ENCODE data around the gene SCN2A.
A peak's percentile ranks its signal among the peaks of the same experiment; 100 is the strongest.

The SCN2A gene

DNA sequence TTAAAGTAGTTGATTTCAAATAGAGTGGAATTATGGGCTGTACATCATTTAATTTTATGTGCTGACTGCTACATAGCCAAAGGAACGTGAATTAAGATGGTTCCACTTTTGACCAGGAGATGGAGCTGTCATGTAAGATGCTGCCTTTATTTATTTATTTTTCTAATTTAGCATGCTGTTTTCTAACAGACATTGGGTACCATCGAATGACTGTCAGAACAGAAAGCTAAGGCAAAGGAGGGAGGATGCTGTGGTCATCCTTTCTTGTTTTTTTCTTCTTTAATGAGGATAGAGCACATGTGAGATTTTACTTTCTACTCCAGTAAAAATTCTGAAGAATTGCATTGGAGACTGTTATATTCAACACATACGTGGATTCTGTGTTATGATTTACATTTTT lies at the start of gene SCN2A:
Gene SCN2A, plus strand, starts transcription at position 185 of the 400 bp plus-strand sequence. CDS start 56,410 bp downstream, outside the sequence.
- Histone ChIP-seq H3K9ac (ENCODE audit: low read length) (no peak within 1 kb of the TSS), H3K27me3 (replicated peaks; ENCODE audit: control insufficient read depth, insufficient read depth, low read length) (no peaks in the 10 kb centered on the region), H3K9me3 (ENCODE audit: control insufficient read depth, low read length) (no peaks in the 10 kb centered on the region), H3K36me3 (ENCODE audit: control insufficient read depth, insufficient read depth, low read length, severe bottlenecking) (no peaks in the 10 kb centered on the region), H3K4me1 (ENCODE audit: control insufficient read depth, insufficient read depth, low read length) (no peaks in the 10 kb centered on the region), H3K4me3 (ENCODE audit: low read length) (no peak within 1 kb of the TSS)
- DNase-seq (ENCODE audit: low read depth) = peak; percentile 81

DNA sequence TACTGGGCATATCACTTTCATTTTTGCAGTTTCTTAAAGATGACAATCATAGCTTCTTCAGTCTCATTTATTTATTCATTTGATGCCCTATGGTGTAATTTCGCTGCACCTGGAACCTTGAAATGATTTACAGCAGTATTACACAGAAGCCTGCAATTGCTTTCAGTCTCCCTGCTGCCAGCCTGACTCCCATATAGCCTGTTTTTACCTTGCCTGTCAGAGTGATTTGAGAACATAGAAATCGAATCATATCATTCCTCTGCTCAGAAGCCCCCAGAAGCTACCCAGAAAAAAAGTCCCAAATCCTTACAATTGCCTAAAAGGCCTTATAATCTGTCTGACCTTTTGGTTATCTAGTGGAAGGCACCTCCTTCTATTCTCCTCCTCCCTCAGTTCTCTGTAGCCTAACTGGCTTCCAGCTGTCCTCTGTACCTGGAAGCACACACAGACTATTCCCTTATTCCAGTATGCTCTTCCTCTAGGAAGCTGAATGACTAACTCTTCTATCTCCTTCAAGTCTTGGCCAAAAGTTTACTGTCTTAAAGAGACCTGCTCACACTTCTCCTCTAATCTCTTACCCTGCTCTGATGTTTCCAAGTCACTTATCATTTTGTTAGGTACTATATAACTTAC lies 48.0 kb upstream of the SCN2A start:
- H3K9me3 ChIP-seq (ENCODE audit: control insufficient read depth, low read length) = no peaks in the 10 kb centered on the region
- H3K36me3 ChIP-seq (ENCODE audit: control insufficient read depth, insufficient read depth, low read length, severe bottlenecking) = no peaks in the 10 kb centered on the region
- no peaks in the 10 kb centered on the region for H3K4me1 ChIP-seq (ENCODE audit: control insufficient read depth, insufficient read depth, low read length)
- no peak overlapping the region for H3K9ac ChIP-seq (ENCODE audit: low read length)
- no peak for DNase-seq (ENCODE audit: low read depth)
- no peaks in the 10 kb centered on the region for H3K27me3 ChIP-seq (replicated peaks; ENCODE audit: control insufficient read depth, insufficient read depth, low read length)
- H3K4me3 ChIP-seq (ENCODE audit: low read length) = no peak overlapping the region

DNA sequence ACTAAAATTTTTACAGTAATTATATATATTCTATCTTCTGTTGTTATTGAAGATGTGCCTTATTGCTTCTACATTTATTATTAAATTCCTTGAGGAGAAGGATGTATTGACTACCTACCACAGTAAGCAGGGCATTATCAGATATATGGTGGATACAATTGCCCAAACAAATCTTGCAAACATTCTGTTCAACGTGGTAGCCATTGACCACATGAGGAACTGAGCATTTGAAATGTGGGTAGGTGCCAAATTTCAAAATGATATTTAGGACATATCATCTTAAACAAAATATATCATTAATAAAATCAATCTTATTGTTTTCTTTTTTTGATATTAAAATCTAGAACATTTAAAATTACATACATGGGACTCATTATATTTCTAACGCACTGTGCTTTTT lies 46.5 kb upstream of the SCN2A start:
- DNase-seq (ENCODE audit: low read depth) = no peak
- no peaks in the 10 kb centered on the region for H3K36me3 ChIP-seq (ENCODE audit: control insufficient read depth, insufficient read depth, low read length, severe bottlenecking)
- H3K4me3 ChIP-seq (ENCODE audit: low read length) = no peak overlapping the region
- no peaks in the 10 kb centered on the region for H3K9me3 ChIP-seq (ENCODE audit: control insufficient read depth, low read length)
- no peaks in the 10 kb centered on the region for H3K27me3 ChIP-seq (replicated peaks; ENCODE audit: control insufficient read depth, insufficient read depth, low read length)
- no peak overlapping the region for H3K9ac ChIP-seq (ENCODE audit: low read length)
- no peaks in the 10 kb centered on the region for H3K4me1 ChIP-seq (ENCODE audit: control insufficient read depth, insufficient read depth, low read length)

DNA sequence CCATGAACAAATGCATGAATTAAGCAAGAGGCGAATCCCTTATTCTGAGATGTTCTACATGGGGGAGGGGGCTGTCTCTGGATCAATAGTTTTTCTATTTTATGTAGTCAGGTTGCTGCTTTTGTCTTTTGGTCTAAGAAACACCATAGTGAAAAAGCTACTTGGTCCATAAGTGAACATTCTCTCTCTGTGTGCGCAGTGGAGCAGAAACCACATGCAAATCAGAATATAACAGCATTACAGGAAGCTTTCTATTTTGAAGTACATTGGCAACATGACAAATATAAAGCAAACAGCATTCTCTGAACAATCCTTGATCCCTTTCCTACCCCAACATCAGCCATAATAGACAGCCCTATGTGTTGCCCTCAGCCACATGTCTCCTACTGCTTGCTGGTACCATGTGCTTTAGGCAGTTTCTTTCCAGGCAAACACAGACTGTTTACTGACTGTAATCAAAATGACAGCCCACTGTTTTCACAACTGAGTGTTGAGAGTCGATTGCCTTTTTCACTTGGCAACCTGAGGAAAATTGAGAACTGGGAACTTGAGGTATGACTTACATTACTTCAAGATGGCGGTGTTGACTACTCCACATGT lies 45.9 kb upstream of the SCN2A start:
- H3K4me3 ChIP-seq (ENCODE audit: low read length) = no peak overlapping the region
- no peaks in the 10 kb centered on the region for H3K36me3 ChIP-seq (ENCODE audit: control insufficient read depth, insufficient read depth, low read length, severe bottlenecking)
- H3K9ac ChIP-seq (ENCODE audit: low read length) = no peak overlapping the region
- H3K4me1 ChIP-seq (ENCODE audit: control insufficient read depth, insufficient read depth, low read length) = no peaks in the 10 kb centered on the region
- no peaks in the 10 kb centered on the region for H3K27me3 ChIP-seq (replicated peaks; ENCODE audit: control insufficient read depth, insufficient read depth, low read length)
- no peaks in the 10 kb centered on the region for H3K9me3 ChIP-seq (ENCODE audit: control insufficient read depth, low read length)
- no peak for DNase-seq (ENCODE audit: low read depth)

DNA sequence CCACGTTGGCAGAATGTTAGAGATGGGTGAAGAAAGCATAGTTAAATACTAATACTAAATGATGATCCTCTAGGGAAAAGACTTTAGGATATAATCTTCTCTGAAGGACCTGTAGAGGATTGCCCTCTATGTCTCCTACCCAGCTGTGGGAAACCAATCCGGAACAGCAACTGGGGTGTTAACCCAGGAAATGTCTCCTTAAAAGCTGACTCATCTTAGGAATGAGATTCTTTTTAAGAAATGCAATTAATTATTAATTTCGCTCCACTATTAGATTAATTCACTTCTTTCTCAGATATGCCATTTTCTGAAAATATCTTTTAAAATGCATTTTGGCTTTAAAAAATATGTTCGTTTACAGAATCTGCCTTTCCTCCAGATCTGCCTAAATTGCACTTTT lies 42.8 kb upstream of the SCN2A start:
- no peak for DNase-seq (ENCODE audit: low read depth)
- Histone ChIP-seq H3K36me3 (ENCODE audit: control insufficient read depth, insufficient read depth, low read length, severe bottlenecking) (no peaks in the 10 kb centered on the region), H3K9me3 (ENCODE audit: control insufficient read depth, low read length) (no peaks in the 10 kb centered on the region), H3K4me1 (ENCODE audit: control insufficient read depth, insufficient read depth, low read length) (peaks cover 9% of the 10 kb centered on the region), H3K4me3 (ENCODE audit: low read length) (no peak overlapping the region), H3K27me3 (replicated peaks; ENCODE audit: control insufficient read depth, insufficient read depth, low read length) (no peaks in the 10 kb centered on the region), H3K9ac (ENCODE audit: low read length) (no peak overlapping the region)

DNA sequence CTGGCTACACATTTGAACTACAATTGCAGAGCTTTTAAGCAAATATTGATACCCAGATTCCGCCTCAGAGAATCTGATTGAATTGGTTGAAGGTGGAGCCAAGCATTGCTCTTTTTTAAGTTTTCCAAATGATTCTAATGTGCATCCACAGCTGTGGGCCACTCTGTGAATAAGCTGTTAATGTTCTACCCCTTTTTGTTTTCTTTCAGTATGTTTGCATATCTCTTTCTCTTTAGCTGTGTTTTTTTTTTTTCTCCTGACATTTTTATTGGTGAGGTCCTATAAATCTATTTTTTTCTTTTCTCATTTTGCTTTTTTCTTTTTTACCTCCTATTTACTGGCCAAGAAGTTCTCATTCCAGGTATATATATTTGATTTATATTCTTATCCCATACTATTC lies 41.9 kb upstream of the SCN2A start:
- no peak for DNase-seq (ENCODE audit: low read depth)
- H3K9me3 ChIP-seq (ENCODE audit: control insufficient read depth, low read length) = no peaks in the 10 kb centered on the region
- H3K9ac ChIP-seq (ENCODE audit: low read length) = no peak overlapping the region
- peaks cover 9% of the 10 kb centered on the region for H3K4me1 ChIP-seq (ENCODE audit: control insufficient read depth, insufficient read depth, low read length)
- no peak overlapping the region for H3K4me3 ChIP-seq (ENCODE audit: low read length)
- H3K27me3 ChIP-seq (replicated peaks; ENCODE audit: control insufficient read depth, insufficient read depth, low read length) = no peaks in the 10 kb centered on the region
- no peaks in the 10 kb centered on the region for H3K36me3 ChIP-seq (ENCODE audit: control insufficient read depth, insufficient read depth, low read length, severe bottlenecking)

DNA sequence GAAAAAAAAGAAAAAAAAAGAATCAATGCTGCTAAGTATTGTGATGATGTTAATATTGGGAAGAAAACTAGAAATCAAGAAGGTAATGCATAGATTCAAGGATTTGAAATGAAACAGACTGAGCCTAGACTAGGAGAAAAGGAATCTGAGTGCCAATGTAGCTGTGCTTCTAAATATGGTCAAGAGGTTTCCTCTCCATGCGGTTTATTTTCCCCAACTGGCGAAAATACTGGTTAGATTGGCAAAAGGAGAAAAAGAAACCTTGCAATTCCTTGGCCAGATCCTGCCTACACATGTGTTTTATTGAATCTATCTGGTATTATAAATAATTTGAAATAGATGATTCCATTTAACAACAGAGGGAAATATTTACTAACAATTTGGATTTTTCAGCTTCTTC lies 41.0 kb upstream of the SCN2A start:
- no peak overlapping the region for H3K9ac ChIP-seq (ENCODE audit: low read length)
- H3K36me3 ChIP-seq (ENCODE audit: control insufficient read depth, insufficient read depth, low read length, severe bottlenecking) = no peaks in the 10 kb centered on the region
- no peak for DNase-seq (ENCODE audit: low read depth)
- H3K4me1 ChIP-seq (ENCODE audit: control insufficient read depth, insufficient read depth, low read length) = peaks cover 9% of the 10 kb centered on the region
- no peak overlapping the region for H3K4me3 ChIP-seq (ENCODE audit: low read length)
- H3K9me3 ChIP-seq (ENCODE audit: control insufficient read depth, low read length) = no peaks in the 10 kb centered on the region
- no peaks in the 10 kb centered on the region for H3K27me3 ChIP-seq (replicated peaks; ENCODE audit: control insufficient read depth, insufficient read depth, low read length)

DNA sequence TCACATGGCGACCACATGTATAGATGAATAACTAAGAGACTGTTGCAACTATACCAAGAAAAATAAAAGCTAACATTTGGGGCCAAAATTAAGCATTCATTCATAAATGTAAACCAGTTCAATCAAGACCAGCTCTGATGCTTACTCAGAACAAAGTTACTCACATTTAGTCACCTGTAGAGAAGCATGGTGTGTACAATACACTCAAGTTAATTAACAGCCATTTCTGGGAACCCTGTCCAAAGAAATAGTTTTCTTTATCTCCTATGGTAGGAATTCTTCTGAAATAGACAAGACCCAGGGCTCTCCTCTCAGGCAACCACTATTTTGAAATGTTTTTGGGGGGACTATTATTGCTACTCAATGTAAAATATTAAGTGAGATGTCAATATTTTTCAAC lies 37.0 kb upstream of the SCN2A start:
- Histone ChIP-seq H3K9ac (ENCODE audit: low read length) (no peak overlapping the region), H3K4me3 (ENCODE audit: low read length) (no peak overlapping the region), H3K36me3 (ENCODE audit: control insufficient read depth, insufficient read depth, low read length, severe bottlenecking) (no peaks in the 10 kb centered on the region), H3K9me3 (ENCODE audit: control insufficient read depth, low read length) (no peaks in the 10 kb centered on the region), H3K4me1 (ENCODE audit: control insufficient read depth, insufficient read depth, low read length) (peaks cover 9% of the 10 kb centered on the region), H3K27me3 (replicated peaks; ENCODE audit: control insufficient read depth, insufficient read depth, low read length) (no peaks in the 10 kb centered on the region)
- DNase-seq (ENCODE audit: low read depth) = no peak

DNA sequence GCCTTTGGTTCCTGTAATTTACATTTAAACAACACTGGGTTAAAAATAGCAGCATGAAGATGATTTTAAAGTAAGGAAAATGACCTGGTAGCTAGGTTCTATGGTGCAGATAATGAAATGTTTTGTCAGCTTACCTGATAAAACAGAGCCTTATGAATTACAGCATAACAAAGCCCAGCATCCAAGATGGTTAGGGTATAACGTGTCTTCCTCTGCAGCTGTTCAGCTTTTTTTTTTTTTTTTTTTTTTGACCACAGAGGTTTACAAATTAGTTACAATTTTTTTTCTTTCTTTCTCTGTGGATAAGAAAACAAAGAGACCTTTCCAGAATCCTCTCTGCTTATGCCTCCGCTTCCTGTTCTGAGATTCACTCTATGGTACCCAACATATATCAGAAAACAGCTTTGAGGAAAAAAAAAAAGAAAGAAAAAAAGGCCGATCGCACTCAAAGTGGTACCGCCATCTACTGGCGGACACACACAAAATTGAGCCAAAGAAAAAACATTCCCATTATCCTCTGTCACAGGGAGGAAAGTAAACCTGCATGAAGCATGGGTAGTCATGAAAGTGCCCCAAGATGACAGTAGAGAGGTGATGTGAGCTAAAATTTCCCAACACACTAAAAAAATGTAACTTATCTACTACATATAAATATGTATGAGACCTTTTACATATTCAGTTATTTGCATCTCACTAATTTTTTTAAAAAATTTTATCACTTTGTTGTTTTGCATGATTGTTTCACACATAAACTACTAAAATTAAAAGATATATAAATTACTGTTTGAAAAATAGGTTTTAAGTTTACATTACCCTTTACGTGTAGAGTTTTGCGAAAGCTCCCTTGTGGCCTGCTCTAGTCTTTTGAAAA lies 35.3 kb upstream of the SCN2A start, which contains the start of gene SCN3A:
Gene SCN3A, minus strand, starts transcription at position 362 of the 871 bp plus-strand sequence. CDS start 27,656 bp downstream, outside the sequence.
- Histone ChIP-seq H3K36me3 (ENCODE audit: control insufficient read depth, insufficient read depth, low read length, severe bottlenecking) (no peaks in the 10 kb centered on the region), H3K9me3 (ENCODE audit: control insufficient read depth, low read length) (no peaks in the 10 kb centered on the region), H3K4me3 (ENCODE audit: low read length) (no peak within 1 kb of the TSS), H3K9ac (ENCODE audit: low read length) (no peak within 1 kb of the TSS), H3K27me3 (replicated peaks; ENCODE audit: control insufficient read depth, insufficient read depth, low read length) (no peaks in the 10 kb centered on the region), H3K4me1 (ENCODE audit: control insufficient read depth, insufficient read depth, low read length) (peaks cover 4% of the 10 kb centered on the region)
- peak; percentile 87 for DNase-seq (ENCODE audit: low read depth)

DNA sequence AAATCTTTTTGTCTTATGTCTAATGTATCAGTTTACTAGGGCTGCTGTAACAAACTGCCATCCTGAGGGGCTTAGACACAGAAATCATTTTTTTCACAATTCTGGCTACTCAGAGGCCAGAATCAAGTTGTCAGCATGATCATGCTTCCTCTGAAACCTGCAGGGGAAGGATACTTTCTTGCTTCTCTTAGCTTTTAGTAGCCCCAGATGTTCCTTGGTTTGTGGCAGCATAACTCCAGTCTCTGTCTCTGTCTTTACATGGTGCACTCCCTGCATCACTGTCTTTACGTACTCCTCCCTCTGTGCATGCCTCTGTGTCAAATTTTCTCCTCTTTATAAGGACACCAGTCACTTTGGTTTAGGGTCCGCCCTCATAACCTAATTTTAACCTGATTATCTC lies 33.3 kb upstream of the SCN2A start:
- H3K27me3 ChIP-seq (replicated peaks; ENCODE audit: control insufficient read depth, insufficient read depth, low read length) = no peaks in the 10 kb centered on the region
- H3K9me3 ChIP-seq (ENCODE audit: control insufficient read depth, low read length) = no peaks in the 10 kb centered on the region
- H3K4me1 ChIP-seq (ENCODE audit: control insufficient read depth, insufficient read depth, low read length) = no peaks in the 10 kb centered on the region
- no peaks in the 10 kb centered on the region for H3K36me3 ChIP-seq (ENCODE audit: control insufficient read depth, insufficient read depth, low read length, severe bottlenecking)
- H3K4me3 ChIP-seq (ENCODE audit: low read length) = no peak overlapping the region
- no peak overlapping the region for H3K9ac ChIP-seq (ENCODE audit: low read length)
- no peak for DNase-seq (ENCODE audit: low read depth)

DNA sequence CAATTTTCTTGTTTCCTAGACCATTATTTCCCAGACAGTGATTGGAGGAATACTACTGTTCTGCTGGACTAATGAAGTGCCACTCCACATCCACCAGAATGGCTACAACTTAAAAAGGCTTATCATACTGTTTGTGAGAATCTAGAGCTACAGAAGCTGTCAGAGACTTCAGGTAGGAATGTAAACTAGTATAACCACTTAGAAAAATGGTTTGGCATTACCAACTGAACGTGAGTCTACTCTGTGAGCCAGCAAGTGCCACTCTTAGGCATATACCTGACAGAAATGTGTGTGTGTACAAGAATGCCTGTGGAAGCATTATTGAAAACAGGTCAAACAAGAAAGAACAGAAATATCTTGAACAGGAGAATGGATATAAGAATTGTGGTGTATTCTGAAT lies 31.1 kb upstream of the SCN2A start:
- H3K4me1 ChIP-seq (ENCODE audit: control insufficient read depth, insufficient read depth, low read length) = no peaks in the 10 kb centered on the region
- H3K4me3 ChIP-seq (ENCODE audit: low read length) = no peak overlapping the region
- no peaks in the 10 kb centered on the region for H3K9me3 ChIP-seq (ENCODE audit: control insufficient read depth, low read length)
- H3K9ac ChIP-seq (ENCODE audit: low read length) = no peak overlapping the region
- H3K27me3 ChIP-seq (replicated peaks; ENCODE audit: control insufficient read depth, insufficient read depth, low read length) = no peaks in the 10 kb centered on the region
- no peak for DNase-seq (ENCODE audit: low read depth)
- no peaks in the 10 kb centered on the region for H3K36me3 ChIP-seq (ENCODE audit: control insufficient read depth, insufficient read depth, low read length, severe bottlenecking)

Data from adipocyte (in vitro differentiated cells).